NCI-H1417 treated with DMSO at 0.1 percent for 48 hours (cell line): ENCODE results near the gene MGST1.
A peak's percentile ranks its signal among the peaks of the same experiment; 100 is the strongest.

Source experiments
- DNase-seq: peaks from one replicate; lab custom pipeline; 2025; lab: John Stamatoyannopoulos, UW

Gene MGST1, protein sequence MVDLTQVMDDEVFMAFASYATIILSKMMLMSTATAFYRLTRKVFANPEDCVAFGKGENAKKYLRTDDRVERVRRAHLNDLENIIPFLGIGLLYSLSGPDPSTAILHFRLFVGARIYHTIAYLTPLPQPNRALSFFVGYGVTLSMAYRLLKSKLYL

GRCh38 chr12:16347391-16348298 lies at the start of gene MGST1:
TSS of gene MGST1 (plus strand) at chr12:16347645. CDS start at chr12:16354253, 6,608 bp downstream.
- DNase-seq, result peak; percentile 33

GRCh38 chr12:16299403-16299802 lies 48.0 kb upstream of the MGST1 start:
- DNase-seq, result no peak

GRCh38 chr12:16300122-16300521 lies 47.3 kb upstream of the MGST1 start:
- no peak for DNase-seq

DNA sequence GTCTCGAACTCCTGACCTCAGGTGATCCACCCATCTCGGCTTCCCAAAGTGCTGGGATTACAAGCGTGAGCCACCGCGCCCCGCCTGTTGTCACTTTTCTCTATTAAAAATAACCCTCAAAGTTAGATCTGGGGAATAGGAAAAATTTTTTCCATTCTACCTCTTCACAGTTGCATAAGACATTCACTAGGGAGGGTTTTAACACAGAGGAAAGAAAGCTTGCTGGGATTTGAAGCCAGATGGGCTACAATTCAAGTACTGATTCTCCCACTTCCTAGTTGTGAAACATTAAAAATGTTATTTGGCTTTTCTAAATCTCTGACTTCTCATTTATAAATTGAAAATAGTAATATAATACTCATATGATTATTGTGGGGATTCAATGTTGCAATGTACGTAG lies 46.7 kb upstream of the MGST1 start:
- DNase-seq, result no peak

- no peak for DNase-seq
These were observed 43.5 kb upstream of the MGST1 start for GRCh38 chr12:16303939-16304338.

DNA sequence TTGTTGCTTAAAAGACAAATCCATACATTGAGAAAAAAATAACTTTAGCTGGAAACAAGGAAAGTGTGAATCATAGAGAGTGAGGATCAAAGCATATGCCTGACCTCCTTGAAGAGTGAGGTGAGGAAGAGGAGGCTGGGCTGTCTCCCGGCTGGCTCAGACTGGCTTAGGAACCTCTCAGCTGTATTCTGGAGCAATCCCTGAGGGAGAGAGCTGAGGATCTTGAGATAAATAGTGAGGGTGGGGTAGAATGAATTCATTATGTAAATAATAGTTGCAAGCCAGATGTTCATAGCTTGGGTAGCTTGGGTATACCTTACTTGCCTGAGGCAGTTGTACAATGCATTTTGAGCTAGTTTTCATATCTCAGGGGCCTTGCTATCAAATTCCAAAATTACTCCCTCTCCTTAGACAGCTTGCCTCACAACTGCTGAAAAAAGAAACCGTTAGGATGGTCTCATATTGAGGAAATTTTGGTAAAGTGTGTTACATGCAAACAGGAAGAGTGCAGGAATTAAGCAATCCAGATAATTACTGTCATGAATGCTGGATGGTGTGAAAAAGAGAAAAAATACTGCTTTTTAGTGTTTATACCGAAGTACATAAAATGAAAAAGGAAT lies 39.5 kb upstream of the MGST1 start:
- no peak for DNase-seq

DNA sequence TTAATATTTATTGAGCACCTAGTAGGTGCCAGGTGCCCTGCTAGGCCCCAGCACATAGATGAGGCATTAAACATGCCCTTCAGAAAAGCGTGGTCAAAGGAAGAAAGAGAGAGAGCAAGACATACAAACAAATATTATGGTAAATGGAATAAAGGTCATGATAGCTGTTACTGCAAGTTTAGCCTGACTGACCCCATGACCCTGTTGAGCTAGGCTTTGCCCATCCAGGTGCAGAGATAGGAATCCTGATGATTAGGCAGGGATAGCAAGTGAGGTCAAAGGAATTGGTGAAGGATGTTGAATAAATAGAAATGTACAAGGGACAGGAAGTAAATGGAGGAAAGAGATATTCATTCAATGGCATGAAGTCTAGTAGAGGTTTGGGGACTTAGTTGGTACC lies 36.5 kb upstream of the MGST1 start:
- DNase-seq, result no peak

DNA sequence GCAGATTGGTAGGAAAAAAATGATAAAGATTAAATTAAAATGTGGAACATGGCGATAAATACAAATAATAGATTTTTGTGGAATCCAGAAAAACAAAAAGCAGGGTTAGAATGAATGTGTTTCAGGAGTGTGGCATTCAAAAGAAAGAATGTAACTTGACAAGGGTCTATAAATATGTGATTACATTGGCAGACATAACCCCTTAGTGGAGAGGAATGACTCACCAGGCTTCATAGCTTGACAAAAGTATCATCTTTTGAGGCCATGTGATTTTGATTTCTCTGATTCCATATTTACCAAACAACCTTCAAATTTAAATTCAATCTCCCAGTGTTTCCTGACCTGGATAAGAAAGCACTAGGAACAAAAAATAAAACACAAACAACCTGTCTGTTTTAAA lies 24.4 kb upstream of the MGST1 start:
- no peak for DNase-seq

GRCh38 chr12:16323638-16324037 lies 23.8 kb upstream of the MGST1 start:
- no peak for DNase-seq

GRCh38 chr12:16324272-16324671 lies 23.2 kb upstream of the MGST1 start:
- DNase-seq, result no peak

GRCh38 chr12:16324772-16325171 lies 22.7 kb upstream of the MGST1 start:
- DNase-seq, result no peak

DNA sequence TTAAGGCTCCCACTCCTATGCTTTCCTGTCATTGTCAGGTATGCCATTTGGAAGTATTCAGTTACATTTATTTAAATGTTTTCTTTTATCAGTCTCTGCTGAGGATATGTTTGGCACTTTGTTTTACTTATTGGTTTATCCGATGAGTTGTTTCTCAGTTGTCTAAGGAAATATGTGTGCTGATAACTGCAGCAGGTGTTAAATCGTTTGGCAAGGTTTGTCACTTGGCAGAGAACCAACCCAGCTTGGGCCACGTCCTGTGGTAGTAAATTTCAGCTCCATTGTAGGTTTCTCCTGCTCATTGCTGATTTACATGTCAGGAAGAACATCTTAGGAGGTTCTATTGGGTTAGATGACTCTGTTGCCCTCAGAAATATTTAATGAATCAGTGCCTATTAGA lies 22.0 kb upstream of the MGST1 start:
- no peak for DNase-seq

DNA sequence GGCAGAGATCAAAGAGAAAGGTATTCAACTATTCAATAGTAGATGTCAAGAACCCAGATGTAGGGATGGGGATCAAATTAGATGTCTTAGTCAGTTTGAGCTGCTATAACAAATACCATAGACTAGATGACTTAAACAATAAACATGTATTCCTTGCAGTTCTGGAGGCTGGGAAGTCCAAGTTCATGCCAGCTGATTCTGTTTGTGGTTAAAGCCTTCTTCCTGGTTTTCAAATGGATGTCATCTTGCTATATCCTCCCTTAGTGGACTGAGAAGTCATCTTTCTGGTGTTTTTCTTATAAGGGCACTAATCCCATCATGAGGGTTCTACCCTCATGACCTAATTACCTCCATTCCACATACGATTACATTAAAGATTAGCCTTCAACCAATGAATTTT lies 19.5 kb upstream of the MGST1 start:
- no peak for DNase-seq

DNA sequence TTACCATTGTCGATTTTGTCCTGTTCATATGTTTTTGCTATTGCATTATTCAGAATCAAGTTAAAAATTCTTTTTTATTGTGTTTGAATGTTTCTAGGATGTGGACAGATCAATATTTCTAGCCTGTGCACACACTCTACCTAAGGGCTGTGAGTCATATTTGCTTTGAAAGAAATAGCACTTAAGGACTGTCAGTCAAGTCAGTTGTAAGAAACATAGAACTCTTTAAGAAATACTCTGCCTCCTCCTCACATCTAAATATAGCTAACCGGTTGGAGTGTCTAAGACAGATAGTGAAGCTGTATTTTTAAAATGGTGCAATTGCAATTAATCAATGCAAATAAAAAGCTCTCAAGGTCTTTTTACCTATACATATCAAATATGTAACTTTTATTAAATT lies 17.9 kb upstream of the MGST1 start:
- DNase-seq, result no peak

DNA sequence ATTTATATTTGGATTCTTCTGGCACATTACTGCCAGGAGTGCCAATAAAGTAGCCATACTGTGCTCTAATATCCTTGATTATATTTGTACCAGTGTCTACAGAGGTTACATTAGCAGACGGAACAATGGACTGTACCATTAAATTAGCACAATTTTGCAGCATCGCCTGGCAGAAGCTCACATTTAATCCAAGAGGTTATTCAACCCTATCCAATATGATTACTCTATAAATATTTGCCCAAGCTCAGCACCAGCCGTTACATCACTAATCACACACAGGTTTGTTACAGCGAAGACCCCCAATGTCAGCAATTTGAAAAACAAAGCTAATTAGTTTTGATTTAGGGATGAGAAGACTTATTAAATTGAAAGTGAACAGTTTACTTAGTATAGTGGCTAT lies 16.9 kb upstream of the MGST1 start:
- peak; percentile 99 for DNase-seq

DNA sequence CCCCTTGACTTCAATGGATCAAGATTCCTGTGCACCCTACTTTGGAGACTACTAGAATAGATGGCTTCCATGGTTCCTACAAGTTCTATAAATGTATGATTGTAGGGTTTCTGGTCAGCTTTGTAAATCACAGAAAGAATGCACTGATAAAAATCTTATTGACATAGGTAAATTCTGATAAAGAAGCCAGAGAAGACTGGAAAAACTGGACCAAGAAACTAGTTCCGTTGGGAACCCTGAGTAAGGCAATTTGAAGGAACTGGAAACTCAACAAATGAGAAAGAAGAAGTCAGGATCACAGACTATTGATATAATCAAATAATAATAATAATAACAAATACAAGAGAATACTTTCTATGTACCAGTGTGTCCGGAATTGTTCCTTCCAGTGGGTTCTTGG lies 15.4 kb upstream of the MGST1 start:
- no peak for DNase-seq

DNA sequence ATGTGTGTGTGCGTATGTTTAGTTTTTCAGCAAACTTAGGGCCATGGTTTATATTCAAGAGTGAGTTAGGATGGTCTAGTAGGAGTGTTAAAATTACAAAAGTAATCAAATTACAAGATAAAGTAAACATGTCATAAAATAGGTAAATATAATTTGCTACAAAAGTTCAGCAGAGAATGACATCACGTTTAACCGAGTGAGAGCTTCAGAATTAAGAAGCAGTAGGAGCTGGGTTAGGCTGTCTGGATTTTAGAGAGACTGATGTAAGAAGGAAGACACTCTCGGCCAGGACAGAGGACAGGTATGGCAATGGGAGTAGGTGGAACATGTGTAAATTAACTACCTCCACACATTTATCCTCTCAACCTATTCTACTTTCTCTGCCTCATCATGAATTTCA lies 11.6 kb upstream of the MGST1 start:
- DNase-seq, result no peak

GRCh38 chr12:16344269-16344668 lies 3.2 kb upstream of the MGST1 start:
- DNase-seq, result no peak

- DNase-seq, result no peak
These were observed 2.3 kb upstream of the MGST1 start for GRCh38 chr12:16345105-16345504.

GRCh38 chr12:16346958-16347357 lies 487 bp upstream of the MGST1 start:
- DNase-seq, result no peak

DNA sequence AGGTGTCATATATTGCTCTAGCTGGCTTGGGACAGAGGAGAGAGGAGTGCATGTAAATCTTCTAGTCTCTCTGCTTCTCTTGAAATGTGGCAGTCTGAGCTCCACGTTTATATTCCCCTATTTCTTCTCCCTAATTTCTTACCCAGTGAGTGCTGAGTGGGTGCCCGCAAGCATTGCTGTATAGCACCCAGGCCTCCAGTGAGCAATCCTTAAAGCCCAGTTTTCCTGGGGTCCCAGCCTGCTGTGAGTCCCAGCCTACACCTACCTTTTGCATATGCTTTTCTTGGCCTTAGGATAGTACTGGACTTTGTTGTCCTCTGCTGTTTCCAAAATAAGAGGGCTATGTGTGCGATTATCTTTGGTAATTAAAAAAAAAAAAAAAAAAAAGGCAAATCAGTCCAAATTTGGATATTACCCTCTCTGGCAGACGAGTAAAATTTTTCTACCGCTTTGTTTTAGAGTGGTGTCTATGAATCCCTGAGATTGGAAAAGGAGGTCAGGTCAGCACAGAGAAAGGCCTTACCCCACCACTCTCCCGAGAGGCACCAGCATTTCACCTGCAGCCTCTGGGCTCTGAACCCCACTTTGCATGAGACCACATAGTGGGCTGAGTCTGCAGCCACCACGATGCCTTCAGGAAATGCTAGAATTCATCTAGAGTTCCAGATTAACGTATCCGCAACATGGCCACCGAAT lies 1.1 kb downstream of the MGST1 start:
- no peak for DNase-seq

GRCh38 chr12:16349131-16349460 lies 1.7 kb downstream of the MGST1 start:
- DNase-seq, result no peak

DNA sequence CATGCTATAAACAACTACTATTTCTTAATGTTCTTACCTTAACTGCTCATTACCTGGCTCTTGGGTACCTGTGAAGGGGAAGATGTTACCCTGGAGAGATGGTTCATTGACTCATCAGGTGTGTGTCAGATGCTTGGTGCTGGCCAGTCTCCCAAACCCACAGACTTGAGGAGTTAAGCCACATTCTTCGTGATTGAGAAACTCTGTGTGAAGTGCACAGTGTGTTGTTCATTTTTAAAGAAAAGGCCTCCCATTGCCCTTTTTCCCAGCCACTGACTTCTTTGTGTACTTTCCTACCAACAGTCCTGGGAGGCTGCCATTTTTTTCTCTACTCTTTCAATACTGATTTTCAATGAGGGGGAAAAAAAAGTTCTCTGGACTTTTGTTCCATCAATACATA lies 3.2 kb downstream of the MGST1 start:
- no peak for DNase-seq
